ENCODE data around the gene BAZ2B.

DNA sequence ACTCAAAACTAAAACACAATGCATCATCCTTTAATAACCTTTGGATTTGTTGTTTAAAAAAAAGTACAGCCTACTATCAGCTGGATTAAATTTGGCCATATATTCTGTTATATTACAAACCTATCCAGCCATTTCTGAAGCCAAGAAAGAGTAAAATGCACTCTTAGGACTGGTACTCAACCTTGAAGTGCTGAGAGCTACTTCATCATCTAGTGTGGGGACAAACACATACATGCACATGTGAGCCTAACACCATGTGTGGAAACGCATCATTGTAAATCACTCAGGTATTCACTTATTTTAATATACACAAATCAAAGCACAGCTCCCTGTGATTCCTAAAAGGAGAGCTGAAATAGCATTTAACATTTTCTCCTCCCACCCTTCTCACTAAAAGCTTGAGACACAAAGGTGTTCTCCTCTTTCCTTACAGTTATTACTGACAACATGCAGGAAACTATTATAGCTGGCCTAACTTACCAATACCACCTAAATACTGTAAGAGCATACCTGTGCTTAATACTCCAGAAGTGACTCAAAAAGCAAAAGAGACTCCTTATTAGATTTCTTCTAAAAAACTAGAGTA, 7.5 kb downstream of the BAZ2B start:
- TF ChIP-seq CTCF (conservative IDR thresholded peaks at IDR 0.05), result no peak
- TF ChIP-seq EZH2 (IDR thresholded peaks at IDR 0.05; ENCODE audit: low read depth), result no peak

All from PC-9 (cell line).